Skeletal muscle satellite cell (primary cell): ENCODE results near the gene PEX5L.

Experiments used
- H3K27me3 ChIP-seq: 2 replicates; pipeline ENCODE4 v1.7.0; 2013; ENCODE audit warnings: low read length; ENCODE audit not compliant: control insufficient read depth, insufficient read depth
- H3K36me3 ChIP-seq: 2 replicates; pipeline ENCODE4 v1.7.0; 2013; ENCODE audit warnings: mild to moderate bottlenecking, control low read depth, low read length; ENCODE audit not compliant: insufficient read depth
- H3K4me1 ChIP-seq: 2 replicates; pipeline ENCODE4 v1.7.0; 2013; ENCODE audit warnings: low read length; ENCODE audit not compliant: control insufficient read depth, insufficient read depth
- H3K4me2 ChIP-seq: 2 replicates; pipeline ENCODE4 v1.7.0; 2013; ENCODE audit warnings: mild to moderate bottlenecking, low read length
- H3K4me3 ChIP-seq: 2 replicates; pipeline ENCODE4 v1.7.0; 2013; ENCODE audit warnings: low read length
- H3K9ac ChIP-seq: 2 replicates; pipeline ENCODE4 v1.7.0; 2013; ENCODE audit warnings: mild to moderate bottlenecking, low read depth, low read length, moderate library complexity
- H3K9me3 ChIP-seq: replicated peaks from 2 replicates; pipeline ENCODE4 v1.7.0; 2013; ENCODE audit warnings: mild to moderate bottlenecking, control low read depth, low read length

PEX5L gene

GRCh38 chr3:180004542-180004941, 32.2 kb downstream of the PEX5L start:
- Histone ChIP-seq H3K36me3 (no peaks in the 10 kb centered on the region), H3K4me1 (no peaks in the 10 kb centered on the region)

GRCh38 chr3:180002006-180002405, 34.7 kb downstream of the PEX5L start:
- no peak overlapping the region for H3K4me3 ChIP-seq

More at GRCh38 chr3:180004542-180004941, 32.2 kb downstream of the PEX5L start:
- H3K9ac ChIP-seq: no peak overlapping the region
- H3K9me3 ChIP-seq: no peaks in the 10 kb centered on the region
- H3K27me3 ChIP-seq: no peaks in the 10 kb centered on the region
- no peak overlapping the region for H3K4me3 ChIP-seq
- H3K4me2 ChIP-seq: no peak overlapping the region

GRCh38 chr3:180000500-180000899, 36.2 kb downstream of the PEX5L start:
- Histone ChIP-seq H3K27me3 (no peaks in the 10 kb centered on the region), H3K36me3 (no peaks in the 10 kb centered on the region)

More at GRCh38 chr3:180002006-180002405, 34.7 kb downstream of the PEX5L start:
- Histone ChIP-seq H3K27me3 (no peaks in the 10 kb centered on the region), H3K4me1 (no peaks in the 10 kb centered on the region), H3K9ac (no peak overlapping the region), H3K9me3 (no peaks in the 10 kb centered on the region), H3K36me3 (no peaks in the 10 kb centered on the region), H3K4me2 (no peak overlapping the region)

GRCh38 chr3:179995406-179995805, 41.3 kb downstream of the PEX5L start:
- Histone ChIP-seq H3K4me3 (no peak overlapping the region), H3K4me1 (no peaks in the 10 kb centered on the region), H3K9ac (no peak overlapping the region), H3K9me3 (no peaks in the 10 kb centered on the region), H3K36me3 (no peaks in the 10 kb centered on the region), H3K27me3 (no peaks in the 10 kb centered on the region), H3K4me2 (no peak overlapping the region)

More at GRCh38 chr3:180000500-180000899, 36.2 kb downstream of the PEX5L start:
- H3K4me3 ChIP-seq: no peak overlapping the region
- no peaks in the 10 kb centered on the region for H3K9me3 ChIP-seq
- H3K9ac ChIP-seq: no peak overlapping the region
- H3K4me1 ChIP-seq: no peaks in the 10 kb centered on the region
- no peak overlapping the region for H3K4me2 ChIP-seq

GRCh38 chr3:179991883-179992282, 44.9 kb downstream of the PEX5L start:
- no peak overlapping the region for H3K4me3 ChIP-seq
- H3K36me3 ChIP-seq: no peaks in the 10 kb centered on the region
- no peak overlapping the region for H3K9ac ChIP-seq
- no peak overlapping the region for H3K4me2 ChIP-seq
- H3K4me1 ChIP-seq: no peaks in the 10 kb centered on the region
- H3K27me3 ChIP-seq: no peaks in the 10 kb centered on the region
- no peaks in the 10 kb centered on the region for H3K9me3 ChIP-seq

- no peak overlapping the region for H3K4me2 ChIP-seq
- H3K27me3 ChIP-seq: no peaks in the 10 kb centered on the region
- H3K9me3 ChIP-seq: no peaks in the 10 kb centered on the region
- H3K4me1 ChIP-seq: no peaks in the 10 kb centered on the region
- H3K36me3 ChIP-seq: no peaks in the 10 kb centered on the region
- no peak overlapping the region for H3K4me3 ChIP-seq
- no peak overlapping the region for H3K9ac ChIP-seq
These were observed 45.6 kb downstream of the PEX5L start for GRCh38 chr3:179991104-179991503.

GRCh38 chr3:179981646-179982045, 55.1 kb downstream of the PEX5L start:
- Histone ChIP-seq H3K4me1 (no peaks in the 10 kb centered on the region), H3K9me3 (no peaks in the 10 kb centered on the region), H3K27me3 (no peaks in the 10 kb centered on the region), H3K9ac (no peak overlapping the region), H3K36me3 (no peaks in the 10 kb centered on the region), H3K4me3 (no peak overlapping the region), H3K4me2 (no peak overlapping the region)

- Histone ChIP-seq H3K9me3 (no peaks in the 10 kb centered on the region), H3K9ac (no peak overlapping the region), H3K27me3 (no peaks in the 10 kb centered on the region), H3K4me3 (no peak overlapping the region), H3K36me3 (no peaks in the 10 kb centered on the region), H3K4me1 (no peaks in the 10 kb centered on the region), H3K4me2 (no peak overlapping the region)
These were observed 59.4 kb downstream of the PEX5L start for GRCh38 chr3:179977356-179977755.

GRCh38 chr3:179973931-179974361, 62.8 kb downstream of the PEX5L start:
- no peak overlapping the region for H3K9ac ChIP-seq
- no peak overlapping the region for H3K4me3 ChIP-seq
- H3K4me2 ChIP-seq: no peak overlapping the region
- peaks cover 20% of the 10 kb centered on the region for H3K4me1 ChIP-seq
- H3K9me3 ChIP-seq: no peaks in the 10 kb centered on the region
- no peaks in the 10 kb centered on the region for H3K27me3 ChIP-seq
- no peaks in the 10 kb centered on the region for H3K36me3 ChIP-seq

- Histone ChIP-seq H3K9ac (no peak overlapping the region), H3K36me3 (no peaks in the 10 kb centered on the region), H3K4me3 (no peak overlapping the region), H3K4me1 (peaks cover 27% of the 10 kb centered on the region), H3K9me3 (no peaks in the 10 kb centered on the region), H3K27me3 (no peaks in the 10 kb centered on the region), H3K4me2 (no peak overlapping the region)
These were observed 63.8 kb downstream of the PEX5L start for GRCh38 chr3:179972881-179973423.

GRCh38 chr3:179971280-179971679, 65.5 kb downstream of the PEX5L start:
- H3K9me3 ChIP-seq: no peaks in the 10 kb centered on the region
- no peak overlapping the region for H3K4me3 ChIP-seq
- H3K4me2 ChIP-seq: no peak overlapping the region
- no peak overlapping the region for H3K9ac ChIP-seq
- H3K4me1 ChIP-seq: peaks cover 36% of the 10 kb centered on the region
- H3K27me3 ChIP-seq: no peaks in the 10 kb centered on the region
- H3K36me3 ChIP-seq: no peaks in the 10 kb centered on the region

- H3K27me3 ChIP-seq: no peaks in the 10 kb centered on the region
- peaks cover 36% of the 10 kb centered on the region for H3K4me1 ChIP-seq
- H3K36me3 ChIP-seq: no peaks in the 10 kb centered on the region
- H3K9ac ChIP-seq: no peak overlapping the region
- no peaks in the 10 kb centered on the region for H3K9me3 ChIP-seq
- no peak overlapping the region for H3K4me2 ChIP-seq
- H3K4me3 ChIP-seq: no peak overlapping the region
These were observed 66.0 kb downstream of the PEX5L start for GRCh38 chr3:179970746-179971145.
